GM12892 (cell line): ENCODE data around the gene ARHGEF19.
"Not testable (repeated sequence)": the region's sequence is repeated elsewhere in the genome, so short reads cannot be mapped to it uniquely, and the experiment has no call there.

ENCODE experiments used
- DNase-seq: peaks from one replicate; pipeline ENCODE4 v3.0.0; 2011; ENCODE audit not compliant: insufficient read length
- FAIRE-seq: peaks from 2 replicates; lab custom pipeline; 2011; peaks lifted over from hg19 to GRCh38; lab: Jason Lieb, UNC
- POLR2A ChIP-seq: IDR thresholded peaks from 2 replicates; pipeline ENCODE4 v1.6.1; 2011; ENCODE audit warnings: low read depth, low read length, control low read depth
- POLR2AphosphoS5 ChIP-seq: IDR thresholded peaks from 2 replicates; pipeline ENCODE4 v1.6.1; 2011; ENCODE audit warnings: low read depth, low read length, control low read depth
- TAF1 ChIP-seq: IDR thresholded peaks from 2 replicates; pipeline ENCODE4 v1.6.1; 2011; ENCODE audit warnings: low read depth, mild to moderate bottlenecking, control low read depth, low read length, borderline replicate concordance

Gene ARHGEF19

DNA sequence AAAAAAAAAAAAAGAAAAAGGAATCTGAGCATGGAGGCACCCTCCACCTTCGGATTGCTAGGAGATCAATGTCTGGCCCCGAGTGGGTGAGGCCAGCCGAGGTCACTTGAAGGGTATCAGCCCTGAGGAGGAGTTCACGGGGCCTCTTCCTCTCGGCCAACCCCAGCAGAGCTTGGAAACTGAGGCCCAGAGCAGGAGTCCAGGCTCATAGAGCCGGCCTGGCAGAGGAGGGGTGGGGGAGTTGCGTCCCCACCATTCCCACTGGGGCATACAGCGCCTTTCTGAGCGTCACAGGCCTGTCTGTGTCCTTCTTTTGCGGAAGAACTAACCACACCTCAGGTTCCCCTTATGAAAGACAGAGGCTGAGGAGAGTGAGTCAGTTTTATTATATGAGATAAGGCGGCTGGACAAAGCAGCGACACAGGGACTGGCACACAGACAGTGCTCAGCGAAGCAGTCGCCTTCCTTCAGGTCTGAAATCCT is 39.4 kb downstream of the ARHGEF19 start:
- FAIRE-seq (no peak), DNase-seq (no peak)
- TF ChIP-seq TAF1 (no peak), POLR2A (no peak), POLR2AphosphoS5 (no peak)

DNA sequence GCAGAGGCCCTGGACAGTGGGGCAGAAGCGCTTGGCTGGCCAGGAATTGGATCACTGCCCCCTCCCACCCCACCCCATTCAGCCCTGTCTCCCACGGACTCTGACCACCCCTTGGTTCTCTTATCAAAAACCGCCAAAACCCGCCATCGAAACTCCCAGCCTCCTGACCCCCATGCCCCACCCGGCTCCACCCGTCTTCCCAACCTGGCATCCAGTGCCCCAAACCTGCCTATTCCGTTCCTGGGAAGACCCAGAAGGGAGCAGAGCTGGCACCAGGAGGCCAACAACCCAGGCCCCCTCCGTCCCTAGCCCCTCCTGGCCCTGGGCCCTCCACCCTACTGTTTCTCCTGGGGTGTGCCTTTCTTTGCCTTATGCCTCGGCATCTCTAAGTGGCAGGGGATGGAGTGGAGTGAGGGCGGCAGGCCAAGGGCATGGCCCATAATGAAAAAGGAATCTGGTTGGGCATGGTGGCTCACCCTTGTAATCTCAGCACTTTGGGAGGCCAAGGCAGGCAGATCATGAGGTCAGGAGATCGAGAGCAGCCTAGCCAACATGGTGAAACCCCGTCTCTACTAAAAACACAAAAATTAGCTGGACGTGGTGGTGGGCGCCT is 40.1 kb downstream of the ARHGEF19 start:
- DNase-seq (no peak), FAIRE-seq (no peak)
- TF ChIP-seq POLR2A (no peak), POLR2AphosphoS5 (no peak), TAF1 (no peak)

DNA sequence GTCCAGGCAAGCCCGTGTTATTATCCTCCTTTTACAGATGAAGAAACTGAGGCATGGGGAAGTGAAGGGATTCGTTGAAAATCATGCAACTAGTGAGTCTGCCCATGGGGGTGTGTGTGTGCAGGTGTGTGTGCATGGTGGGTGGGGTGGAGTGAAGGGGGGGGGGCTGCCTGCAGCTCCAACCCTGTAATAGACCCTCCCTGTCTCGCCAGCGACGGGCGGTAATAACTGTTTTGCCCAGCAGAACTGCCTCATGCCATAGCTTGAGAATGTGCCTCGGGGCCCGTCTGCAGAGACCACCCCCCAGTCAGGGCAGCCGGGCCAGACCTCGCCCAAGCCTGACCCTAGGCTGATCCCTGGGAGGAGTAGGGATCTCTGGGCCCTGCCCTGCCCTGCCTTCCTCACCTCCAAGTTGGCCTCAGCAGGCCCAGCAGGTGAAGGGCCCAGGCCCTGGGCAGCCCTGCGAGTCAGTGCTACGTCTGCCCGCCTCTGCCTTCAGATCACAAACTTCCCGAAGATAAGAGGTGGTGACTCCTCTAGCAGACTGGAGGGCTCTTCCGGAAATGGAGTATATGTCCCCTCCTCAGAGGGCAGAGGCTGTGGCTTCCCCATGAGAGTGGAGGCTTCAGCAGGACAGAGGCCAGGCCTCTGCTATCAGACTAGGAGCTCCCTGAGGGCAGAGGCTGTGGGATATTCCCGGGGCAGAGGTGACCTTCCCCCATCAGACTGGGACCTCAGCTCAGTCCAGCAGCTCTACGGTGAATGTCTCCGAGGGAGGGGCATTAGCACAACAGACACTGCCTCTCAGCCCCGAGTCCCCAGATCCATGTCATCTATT is 40.9 kb downstream of the ARHGEF19 start:
- TF ChIP-seq TAF1 = no peak
- TF ChIP-seq POLR2AphosphoS5 = no peak
- no peak for TF ChIP-seq POLR2A
- no peak for FAIRE-seq
- no peak for DNase-seq

DNA sequence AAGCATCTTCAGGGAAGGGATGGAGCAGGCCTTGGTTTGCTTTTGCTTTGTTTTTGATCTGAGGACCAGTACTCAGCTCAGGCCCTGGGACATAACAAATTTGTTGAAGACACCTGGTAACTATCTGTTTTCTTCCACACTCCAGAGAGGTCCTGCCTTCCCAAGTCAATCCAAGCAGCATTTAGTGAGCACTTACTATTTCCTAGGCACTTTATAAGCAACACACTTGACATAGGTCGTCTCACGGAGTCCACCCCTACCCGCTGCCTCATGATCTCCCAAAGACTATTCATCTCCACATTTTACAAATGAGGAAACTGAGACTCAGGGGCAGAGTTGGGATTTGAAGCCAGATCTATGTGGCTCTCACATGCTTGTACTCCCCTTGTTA is 42.2 kb downstream of the ARHGEF19 start:
- FAIRE-seq (no peak), DNase-seq (no peak)
- TF ChIP-seq POLR2A (no peak), POLR2AphosphoS5 (no peak), TAF1 (no peak)

- DNase-seq (no peak), FAIRE-seq (no peak)
- TF ChIP-seq POLR2A (no peak), TAF1 (no peak), POLR2AphosphoS5 (no peak)
These were observed 43.7 kb downstream of the ARHGEF19 start for GRCh38 chr1:16168622-16169360.

DNA sequence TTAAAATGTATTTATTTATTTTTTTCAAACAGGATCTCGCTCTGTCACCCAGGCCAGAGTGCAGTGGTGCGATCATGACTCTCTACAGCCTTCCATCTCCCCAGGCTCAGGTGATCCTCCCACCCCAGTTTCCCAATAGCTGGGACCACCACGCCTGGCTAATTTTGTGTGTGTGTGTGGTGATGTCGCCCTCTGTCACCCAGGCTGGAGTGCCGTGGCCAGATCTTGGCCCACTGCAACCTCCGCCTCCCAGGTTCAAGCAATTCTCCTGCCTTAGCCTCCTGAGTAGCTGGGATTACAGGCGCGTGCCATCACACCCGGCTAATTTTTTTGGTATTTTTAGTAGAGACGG is 44.3 kb downstream of the ARHGEF19 start:
- FAIRE-seq, DNase-seq: not testable (repeated sequence)

- peak; percentile 76 for DNase-seq
- TF ChIP-seq POLR2AphosphoS5 (no peak), POLR2A (no peak), TAF1 (no peak)
- no peak for FAIRE-seq
These were observed 44.9 kb downstream of the ARHGEF19 start for GRCh38 chr1:16167331-16168143.

- no peak for TF ChIP-seq POLR2AphosphoS5
- TF ChIP-seq TAF1 = no peak
- TF ChIP-seq POLR2A = no peak
- no peak for FAIRE-seq
- DNase-seq = no peak
These were observed 46.3 kb downstream of the ARHGEF19 start for GRCh38 chr1:16166117-16166516.

DNA sequence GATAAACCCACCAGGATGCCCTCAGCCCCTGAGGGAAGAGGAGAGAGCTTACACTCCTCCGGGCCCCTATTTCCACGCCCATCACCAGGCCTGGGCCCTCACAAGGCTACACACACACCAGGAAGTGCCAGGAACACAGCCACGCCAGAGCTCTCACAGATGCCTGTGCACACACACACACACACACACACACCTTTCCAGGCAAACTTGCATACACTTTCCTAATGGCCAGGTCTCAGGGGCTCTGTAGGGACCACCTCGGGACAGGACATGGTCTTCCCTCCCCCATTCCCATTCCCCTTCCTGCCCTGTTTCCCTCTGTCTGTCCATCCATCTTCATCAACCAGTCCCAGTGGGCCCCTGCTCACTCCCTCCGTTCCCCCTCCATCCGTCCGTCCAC is 46.9 kb downstream of the ARHGEF19 start:
- no peak for FAIRE-seq
- TF ChIP-seq TAF1 (no peak), POLR2A (no peak), POLR2AphosphoS5 (no peak)
- no peak for DNase-seq

GRCh38 chr1:16165073-16165364 is 47.4 kb downstream of the ARHGEF19 start:
- TF ChIP-seq POLR2AphosphoS5 (no peak), POLR2A (no peak), TAF1 (no peak)
- DNase-seq (no peak), FAIRE-seq (no peak)
